B cell (primary cell): ENCODE results near the gene LSM12. TPM values are rescaled to one million over a fixed set of nuclear protein-coding genes. Genes with fewer than 3 reads are reported as not detected.

Experiments
- ATAC-seq: fragments of 200-7000 bp; cut with Tn5 transposase; one replicate; pipeline ENCODE4 v1.10.0; 2021; ENCODE audit warnings: low read depth, mild to moderate bottlenecking, moderate number of reproducible peaks, moderate library complexity
- CTCF ChIA-PET: fragments of 350-600 bp; sonication (Branson Sonifier 250); formaldehyde crosslinking; loops from one replicate; lab custom pipeline; 2021; ENCODE audit warnings: antibody characterized with exemption, inconsistent platforms; lab: Charles Lee
- POLR2A ChIA-PET: fragments of 350-600 bp; sonication (Branson Sonifier 250); formaldehyde crosslinking; loops from one replicate; lab custom pipeline; 2021; ENCODE audit warnings: antibody characterized with exemption; lab: Charles Lee
- DNase-seq: peaks from one replicate; pipeline ENCODE4 v3.0.0; 2013
- H2AFZ ChIP-seq: 2 replicates; pipeline ENCODE4 v1.6.1; 2012; ENCODE audit warnings: mild to moderate bottlenecking, low read depth, low read length; ENCODE audit not compliant: insufficient read depth, poor library complexity, severe bottlenecking
- H3K27ac ChIP-seq, 2 donors: 1 replicate in 1 of 2; 2 replicates in 1 of 2; pipeline ENCODE4 v1.5.1; 2012 to 2013; ENCODE audit warnings: low read length in 2 of 2, mild to moderate bottlenecking in 2 of 2, moderate library complexity in 1 of 2
- H3K27me3 ChIP-seq, 4 experiments: fragments of 200-600 bp in 1 of 4; sonication (generic) in 1 of 4; replicated peaks in 1 of 4; 1 replicate in 2 of 4; 2 replicates in 2 of 4; pipeline versions ENCODE4 v1.6.1 to v1.7.0; 2013 to 2016; ENCODE audit warnings: low read length in 3 of 4, mild to moderate bottlenecking in 2 of 4, mixed read lengths in 1 of 4, moderate library complexity in 1 of 4; ENCODE audit not compliant: insufficient read depth in 4 of 4, control insufficient read depth in 3 of 4; ENCODE audit errors: control extremely low read depth in 1 of 4
- H3K36me3 ChIP-seq, 2 experiments: replicated peaks in 1 of 2; 1 replicate in 1 of 2; 2 replicates in 1 of 2; pipeline versions ENCODE4 v1.6.1 to v1.7.1; 2013; ENCODE audit warnings: low read length in 1 of 2; ENCODE audit not compliant: insufficient read depth in 2 of 2, control insufficient read depth in 1 of 2; ENCODE audit errors: control extremely low read depth in 1 of 2, extremely low read depth in 1 of 2
- H3K4me1 ChIP-seq, 2 donors: fragments of 200-600 bp in 1 of 2; sonication (generic) in 1 of 2; 1 replicate in 1 of 2; 2 replicates in 1 of 2; pipeline versions ENCODE4 v1.5.1 to v1.6.1; 2013 to 2017; ENCODE audit warnings: low read length in 2 of 2; ENCODE audit not compliant: control insufficient read depth in 2 of 2, insufficient read depth in 2 of 2
- H3K4me2 ChIP-seq: replicated peaks from 2 replicates; pipeline ENCODE3; 2012; ENCODE audit warnings: mild to moderate bottlenecking, low read depth, low read length; ENCODE audit not compliant: poor library complexity, severe bottlenecking
- H3K4me3 ChIP-seq, 5 experiments: fragments of 200-600 bp in 1 of 5; sonication (generic) in 1 of 5; 1 replicate in 3 of 5; 2 replicates in 2 of 5; pipeline versions ENCODE4 v1.5.1 to v1.7.0; 2011 to 2016; ENCODE audit warnings: low read length in 4 of 5, mild to moderate bottlenecking in 4 of 5, low read depth in 2 of 5, control low read depth in 1 of 5, moderate library complexity in 1 of 5; ENCODE audit not compliant: insufficient read depth in 1 of 5; ENCODE audit errors: control extremely low read depth in 1 of 5, extremely low read depth in 1 of 5
- H3K79me2 ChIP-seq: fragments of 200-600 bp; sonication (generic); one replicate; pipeline ENCODE4 v1.6.0; 2016; ENCODE audit warnings: low read length; ENCODE audit not compliant: control insufficient read depth, insufficient read depth
- H3K9ac ChIP-seq: fragments of 200-600 bp; sonication (generic); 2 replicates; pipeline ENCODE4 v1.6.1; 2017; ENCODE audit warnings: mild to moderate bottlenecking, low read length, moderate library complexity
- H3K9me3 ChIP-seq, 3 donors: one replicate each; pipeline versions ENCODE4 v1.6.1 to v1.7.1; 2013; ENCODE audit warnings: low read length in 2 of 3; ENCODE audit not compliant: control insufficient read depth in 2 of 3, insufficient read depth in 1 of 3; ENCODE audit errors: control extremely low read depth in 1 of 3
- H4K20me1 ChIP-seq: 2 replicates; pipeline ENCODE4 v1.6.0; 2012; ENCODE audit warnings: mild to moderate bottlenecking, low read length; ENCODE audit not compliant: insufficient read depth, control insufficient read depth, poor library complexity, severe bottlenecking
- H3K27ac Mint-ChIP-seq: one replicate; pipeline ENCODE4 v1.8.0; 2021; ENCODE audit warnings: mixed read lengths
- H3K27me3 Mint-ChIP-seq: one replicate; pipeline ENCODE4 v1.8.0; 2021; ENCODE audit warnings: mixed read lengths
- H3K4me1 Mint-ChIP-seq: one replicate; pipeline ENCODE4 v1.8.0; 2021; ENCODE audit warnings: mixed read lengths
- H3K4me3 Mint-ChIP-seq: one replicate; pipeline ENCODE4 v1.8.0; 2021; ENCODE audit warnings: mixed read lengths
- H3K9me3 Mint-ChIP-seq: one replicate; pipeline ENCODE4 v1.8.0; 2022; ENCODE audit warnings: mixed read lengths; ENCODE audit not compliant: insufficient read depth
- EZH2 ChIP-seq: IDR thresholded peaks from 2 replicates; pipeline ENCODE4 v1.6.1; 2012; ENCODE audit warnings: borderline replicate concordance, low read depth, mild to moderate bottlenecking, moderate library complexity, low read length; ENCODE audit not compliant: insufficient read depth, poor library complexity, severe bottlenecking
- WGBS: methylation state at CpG from one replicate; pipeline ENCODE4 v1.1.5; 2013; ENCODE audit warnings: missing lambda C conversion rate; ENCODE audit not compliant: insufficient coverage; 5-methylcytosine and 5-hydroxymethylcytosine counted together
- intact Hi-C: fragments of 100-400 bp; cut with micrococcal nuclease; formaldehyde crosslinking; loops from one replicate; pipeline ENCODE4 v1.10.0; 2022
- polyA plus RNA-seq: library from polyadenylated mRNA; depleted of rRNA; stranded (reverse); fragments of >200 nt; gene quantifications from 2 replicates; pipeline ENCODE4 v1.2.3, GENCODE V29; 2012
- total RNA-seq, 2 donors: library from RNA; stranded (reverse); fragments of 120-200 nt in 1 of 2; gene quantifications; 1 replicate in 1 of 2; 2 replicates in 1 of 2; pipeline versions ENCODE4 v1.2.3 to v1.2.4, GENCODE V29; 2013 to 2022
- TF ChIP-seq, protein P1 (sequence below): fragments of 200-600 bp; IDR thresholded peaks from one replicate; pipeline ENCODE4 v1.8.0; 2022; ENCODE audit warnings: antibody characterized with exemption, mild to moderate bottlenecking

LSM12 gene
- total and polyA plus RNA-seq, 2 donors (not counting 1 experiment from before 2014, with no cell fraction given), result 16.8 to 31.2 TPM

DNA sequence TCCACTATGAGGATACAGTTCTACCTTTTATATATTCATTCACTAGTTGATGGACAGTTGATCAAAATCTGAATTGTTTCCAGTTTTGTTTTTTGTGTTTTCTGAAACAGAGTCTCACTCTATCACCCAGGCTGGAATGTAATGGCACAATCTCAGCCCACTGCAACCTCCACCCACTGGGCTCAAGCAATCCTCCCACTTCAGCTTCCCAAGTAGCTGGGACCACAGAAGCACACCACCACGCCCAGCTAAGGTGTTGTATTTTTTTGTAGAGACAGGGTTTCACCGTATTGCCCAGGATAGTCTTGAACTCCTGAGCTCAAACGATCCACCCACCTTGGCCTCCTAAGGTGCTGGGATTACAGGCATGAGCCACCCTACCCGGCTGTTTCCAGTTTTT, 21.0 kb downstream of the LSM12 start:
- ATAC-seq, result no peak

GRCh38 chr17:44044071-44044470, 22.4 kb downstream of the LSM12 start:
- Mint-ChIP-seq H3K4me3 (no peak overlapping the region), H3K9me3 (no peaks in the 10 kb centered on the region), H3K27me3 (no peaks in the 10 kb centered on the region), H3K27ac (no peak overlapping the region), H3K4me1 (peaks cover 9% of the 10 kb centered on the region)
- H3K27me3 ChIP-seq, result no peaks in the 10 kb centered on the region
- peaks cover 3 to 22% of the 10 kb centered on the region in 2 experiments for H3K36me3 ChIP-seq
- H3K27ac ChIP-seq, result no peak overlapping the region
- no peak overlapping the region for H2AFZ ChIP-seq
- H3K9ac ChIP-seq, result no peak overlapping the region
- H4K20me1 ChIP-seq, result peaks cover 41% of the 10 kb centered on the region
- DNase-seq, result no peak
- no peak for ATAC-seq
- CTCF ChIA-PET, result interaction anchor here (0.6 to 8.4 kb wide), 10 partner anchors 12 to 166 kb away, joined by 3 to 180 read pairs (median 4); partner anchors contain the start of gene PPY
- TF ChIP-seq, protein P1, sequence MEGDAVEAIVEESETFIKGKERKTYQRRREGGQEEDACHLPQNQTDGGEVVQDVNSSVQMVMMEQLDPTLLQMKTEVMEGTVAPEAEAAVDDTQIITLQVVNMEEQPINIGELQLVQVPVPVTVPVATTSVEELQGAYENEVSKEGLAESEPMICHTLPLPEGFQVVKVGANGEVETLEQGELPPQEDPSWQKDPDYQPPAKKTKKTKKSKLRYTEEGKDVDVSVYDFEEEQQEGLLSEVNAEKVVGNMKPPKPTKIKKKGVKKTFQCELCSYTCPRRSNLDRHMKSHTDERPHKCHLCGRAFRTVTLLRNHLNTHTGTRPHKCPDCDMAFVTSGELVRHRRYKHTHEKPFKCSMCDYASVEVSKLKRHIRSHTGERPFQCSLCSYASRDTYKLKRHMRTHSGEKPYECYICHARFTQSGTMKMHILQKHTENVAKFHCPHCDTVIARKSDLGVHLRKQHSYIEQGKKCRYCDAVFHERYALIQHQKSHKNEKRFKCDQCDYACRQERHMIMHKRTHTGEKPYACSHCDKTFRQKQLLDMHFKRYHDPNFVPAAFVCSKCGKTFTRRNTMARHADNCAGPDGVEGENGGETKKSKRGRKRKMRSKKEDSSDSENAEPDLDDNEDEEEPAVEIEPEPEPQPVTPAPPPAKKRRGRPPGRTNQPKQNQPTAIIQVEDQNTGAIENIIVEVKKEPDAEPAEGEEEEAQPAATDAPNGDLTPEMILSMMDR, result no peak
- no peak for TF ChIP-seq EZH2
- intact Hi-C loops, result no loop called here
- H3K79me2 ChIP-seq, result peaks cover 37% of the 10 kb centered on the region
- no peak overlapping the region for H3K4me3 ChIP-seq
- H3K4me2 ChIP-seq, result no peak overlapping the region
- peaks cover 0 to 6% (median 0%) of the 10 kb centered on the region in 3 donors for H3K9me3 ChIP-seq
- no peaks in the 10 kb centered on the region for H3K4me1 ChIP-seq
- POLR2A ChIA-PET, result no interaction called here
- 100% methylated on average over 1 of the region's 1 CpG for WGBS

More for the DNA sequence above, 21.0 kb downstream of the LSM12 start:
- DNase-seq, result no peak
- Mint-ChIP-seq H3K4me1 (peaks cover 6% of the 10 kb centered on the region), H3K27ac (no peak overlapping the region), H3K9me3 (no peaks in the 10 kb centered on the region), H3K27me3 (no peaks in the 10 kb centered on the region), H3K4me3 (no peak overlapping the region)
- H2AFZ ChIP-seq, result no peak overlapping the region
- H3K27me3 ChIP-seq, result no peaks in the 10 kb centered on the region
- H3K79me2 ChIP-seq, result peaks cover 38% of the 10 kb centered on the region
- TF ChIP-seq, protein P1, result no peak
- TF ChIP-seq EZH2, result no peak
- no peak overlapping the region for H3K27ac ChIP-seq
- H3K9me3 ChIP-seq, result peaks cover 0 to 6% (median 0%) of the 10 kb centered on the region in 3 donors
- H3K9ac ChIP-seq, result no peak overlapping the region
- H3K4me2 ChIP-seq, result no peak overlapping the region
- H4K20me1 ChIP-seq, result peaks cover 31% of the 10 kb centered on the region
- POLR2A ChIA-PET, result no interaction called here
- no peak overlapping the region for H3K4me3 ChIP-seq
- no peaks in the 10 kb centered on the region for H3K4me1 ChIP-seq
- WGBS, result 100% methylated on average over 2 of the region's 4 CpGs
- intact Hi-C loops, result no loop called here
- H3K36me3 ChIP-seq, result peaks cover 0 to 23% of the 10 kb centered on the region in 2 experiments
- CTCF ChIA-PET, result interaction anchor here (0.7 to 8.4 kb wide), 3 partner anchors 41 to 100 kb away, joined by 3 to 180 read pairs (median 4); partner anchors contain the start of gene PPY
